AG10803 (cell line): ENCODE results near the gene NOL8.

Source experiments
- DNase-seq: peaks from one replicate; pipeline ENCODE4 v3.0.0; 2010; ENCODE audit warnings: low read depth
- H3K4me3 ChIP-seq: 2 replicates; pipeline ENCODE4 v1.5.1; 2011; ENCODE audit warnings: mild to moderate bottlenecking, low read length, control low read depth
- CTCF ChIP-seq: conservative IDR thresholded peaks from 2 replicates; pipeline ENCODE4 v1.5.1; 2011; ENCODE audit warnings: mild to moderate bottlenecking, low read length, control low read depth, inconsistent platforms

Gene NOL8

GRCh38 chr9:92312887-92313623 lies 12.1 kb downstream of the NOL8 start:
- no peak overlapping the region for H3K4me3 ChIP-seq
- DNase-seq = no peak
- TF ChIP-seq CTCF = no peak

- no peak for DNase-seq
- no peak overlapping the region for H3K4me3 ChIP-seq
- TF ChIP-seq CTCF = no peak
Observed at GRCh38 chr9:92310562-92310961, 14.6 kb downstream of the NOL8 start.

- no peak for DNase-seq
- no peak for TF ChIP-seq CTCF
- no peak overlapping the region for H3K4me3 ChIP-seq
Observed at GRCh38 chr9:92308893-92309292, 16.3 kb downstream of the NOL8 start.

GRCh38 chr9:92300936-92301335 lies 24.2 kb downstream of the NOL8 start:
- no peak for TF ChIP-seq CTCF
- no peak overlapping the region for H3K4me3 ChIP-seq
- no peak for DNase-seq

- no peak for TF ChIP-seq CTCF
- DNase-seq = no peak
- no peak overlapping the region for H3K4me3 ChIP-seq
Observed at GRCh38 chr9:92299116-92299515, 26.0 kb downstream of the NOL8 start.

GRCh38 chr9:92298036-92298435 lies 27.1 kb downstream of the NOL8 start:
- H3K4me3 ChIP-seq = no peak overlapping the region
- no peak for DNase-seq
- no peak for TF ChIP-seq CTCF

- no peak for TF ChIP-seq CTCF
- no peak overlapping the region for H3K4me3 ChIP-seq
- DNase-seq = no peak
Observed at GRCh38 chr9:92297611-92298010, 27.5 kb downstream of the NOL8 start.
